HUES6 (cell line): ENCODE measurements around the gene ENOX1.

Source experiments
- H3K27ac ChIP-seq: 2 replicates; pipeline ENCODE4 v1.7.0; 2013; ENCODE audit warnings: low read depth, mild to moderate bottlenecking, low read length, inconsistent platforms
- H3K27me3 ChIP-seq: 2 replicates; pipeline ENCODE4 v1.6.1; 2013; ENCODE audit warnings: low read length; ENCODE audit not compliant: control insufficient read depth, insufficient read depth
- H3K36me3 ChIP-seq: 2 replicates; pipeline ENCODE4 v1.6.1; 2013; ENCODE audit warnings: low read length; ENCODE audit not compliant: control insufficient read depth, insufficient read depth
- H3K4me1 ChIP-seq: 2 replicates; pipeline ENCODE4 v1.6.1; 2013; ENCODE audit warnings: low read length; ENCODE audit not compliant: control insufficient read depth, insufficient read depth
- H3K4me3 ChIP-seq: 2 replicates; pipeline ENCODE4 v1.5.1; 2013; ENCODE audit warnings: low read depth, low read length
- H3K9ac ChIP-seq: one replicate; pipeline ENCODE4 v1.6.1; 2013; ENCODE audit warnings: mild to moderate bottlenecking, low read length
- H3K9me3 ChIP-seq: 2 replicates; pipeline ENCODE4 v1.6.1; 2013; ENCODE audit warnings: low read depth, low read length; ENCODE audit not compliant: control insufficient read depth, insufficient read depth

ENOX1 gene

DNA sequence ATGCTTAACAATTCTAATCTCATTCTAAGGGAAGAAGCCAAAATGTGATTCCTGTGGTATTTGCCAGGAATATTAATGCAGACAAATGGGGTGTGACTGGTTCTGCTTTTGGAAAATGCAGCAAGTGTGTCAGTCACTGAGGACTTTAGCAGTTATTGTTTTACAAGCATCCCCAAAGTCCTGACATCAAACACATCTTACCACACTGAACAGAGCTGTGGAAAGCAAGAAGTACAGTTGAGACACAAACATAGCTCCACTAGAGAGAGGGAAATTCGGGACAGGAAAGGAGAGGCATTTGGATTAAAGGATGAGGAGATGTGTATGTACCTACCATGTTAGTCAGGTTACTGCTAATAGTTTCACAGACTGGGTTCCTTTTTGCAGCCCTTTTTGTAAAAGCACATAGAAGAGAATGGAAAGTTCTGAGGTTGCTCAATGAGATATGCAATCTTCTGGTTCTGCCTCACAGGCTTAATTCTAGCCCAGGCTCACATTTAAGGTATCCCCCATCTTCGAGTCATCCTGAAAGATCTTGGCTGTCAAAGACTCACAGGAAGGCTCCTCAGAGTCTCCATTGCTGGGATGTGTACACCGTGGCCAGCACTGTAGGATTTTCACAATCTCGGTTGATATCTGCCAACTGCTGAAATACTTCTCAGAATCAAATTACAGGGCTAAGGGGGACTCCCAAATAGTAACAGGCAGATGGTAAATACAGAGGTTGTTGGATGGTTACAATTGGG, 446.8 kb downstream of the ENOX1 start:
- H3K36me3 ChIP-seq = no peaks in the 10 kb centered on the region
- H3K4me1 ChIP-seq = no peaks in the 10 kb centered on the region
- H3K4me3 ChIP-seq = no peak overlapping the region
- no peaks in the 10 kb centered on the region for H3K9me3 ChIP-seq
- H3K27me3 ChIP-seq = no peaks in the 10 kb centered on the region
- H3K27ac ChIP-seq = no peak overlapping the region
- H3K9ac ChIP-seq = no peak overlapping the region

DNA sequence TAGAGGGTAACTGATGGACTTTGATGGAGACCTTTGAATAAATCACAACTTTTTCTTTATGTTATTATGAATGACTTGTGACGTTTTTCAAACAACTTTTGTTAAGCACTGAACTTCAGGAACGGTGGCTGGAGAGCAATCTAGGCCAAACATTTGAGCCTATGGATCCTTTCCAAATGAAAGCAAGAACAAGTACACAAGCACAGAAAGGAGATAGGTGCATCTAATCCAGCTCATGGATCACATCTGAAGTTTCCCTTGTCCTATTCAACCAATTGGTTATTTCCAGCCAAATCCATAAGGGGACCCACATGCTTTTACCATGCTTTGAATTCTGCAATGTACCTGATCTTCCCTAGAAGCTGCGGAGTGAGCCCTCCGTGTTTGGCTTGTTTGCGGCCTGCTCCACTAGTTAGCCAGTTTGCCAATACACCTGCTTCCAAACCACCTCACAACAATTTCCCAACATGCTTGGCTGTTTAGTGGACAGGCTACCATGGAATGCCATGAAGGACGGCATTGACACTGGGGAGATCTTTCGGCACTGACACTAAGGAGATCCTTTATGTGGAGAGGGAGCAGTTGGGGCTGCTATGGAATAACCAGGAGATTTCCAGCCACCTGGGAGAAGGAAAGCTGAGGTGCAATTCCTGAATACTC, 447.5 kb downstream of the ENOX1 start:
- Histone ChIP-seq H3K27me3 (no peaks in the 10 kb centered on the region), H3K9me3 (no peaks in the 10 kb centered on the region), H3K27ac (no peak overlapping the region), H3K36me3 (no peaks in the 10 kb centered on the region), H3K9ac (no peak overlapping the region), H3K4me1 (no peaks in the 10 kb centered on the region), H3K4me3 (no peak overlapping the region)

- no peak overlapping the region for H3K4me3 ChIP-seq
- H3K36me3 ChIP-seq = no peaks in the 10 kb centered on the region
- H3K4me1 ChIP-seq = peaks cover 11% of the 10 kb centered on the region; the same call in 1 of the 2 replicates
- no peak overlapping the region for H3K9ac ChIP-seq
- H3K9me3 ChIP-seq = no peaks in the 10 kb centered on the region
- no peak overlapping the region for H3K27ac ChIP-seq
- no peaks in the 10 kb centered on the region for H3K27me3 ChIP-seq
These were observed 451.0 kb downstream of the ENOX1 start for GRCh38 chr13:43335764-43336163.

DNA sequence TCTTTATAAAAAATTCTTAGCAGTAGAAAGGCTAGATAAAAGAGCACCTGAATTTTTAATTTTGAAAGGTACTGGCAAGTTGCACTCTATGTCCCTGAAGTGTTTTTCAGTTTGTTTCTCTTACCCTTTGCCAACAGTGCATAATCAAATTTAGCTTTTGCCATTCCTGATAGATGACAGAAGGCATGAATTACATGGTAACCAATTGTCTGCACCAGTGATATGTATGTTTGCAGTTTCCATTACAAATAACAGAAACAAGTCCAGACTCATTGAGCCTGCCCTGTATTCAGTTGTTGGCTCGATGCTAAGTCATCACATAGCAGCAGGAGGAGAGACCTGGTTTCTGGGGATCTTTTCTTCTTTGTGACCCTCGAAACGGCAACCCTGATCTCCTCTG, 453.6 kb downstream of the ENOX1 start:
- Histone ChIP-seq H3K36me3 (no peaks in the 10 kb centered on the region), H3K27ac (no peak overlapping the region), H3K4me3 (no peak overlapping the region), H3K27me3 (no peaks in the 10 kb centered on the region), H3K9me3 (no peaks in the 10 kb centered on the region), H3K4me1 (peaks cover 19% of the 10 kb centered on the region), H3K9ac (no peak overlapping the region)

GRCh38 chr13:43331672-43332071, 455.1 kb downstream of the ENOX1 start:
- no peaks in the 10 kb centered on the region for H3K9me3 ChIP-seq
- H3K36me3 ChIP-seq = no peaks in the 10 kb centered on the region
- H3K27me3 ChIP-seq = no peaks in the 10 kb centered on the region
- no peak overlapping the region for H3K9ac ChIP-seq
- H3K27ac ChIP-seq = no peak overlapping the region
- no peak overlapping the region for H3K4me3 ChIP-seq
- H3K4me1 ChIP-seq = peaks cover 19% of the 10 kb centered on the region

- Histone ChIP-seq H3K4me3 (no peak overlapping the region), H3K9ac (no peak overlapping the region), H3K4me1 (peaks cover 19% of the 10 kb centered on the region), H3K27ac (no peak overlapping the region), H3K36me3 (no peaks in the 10 kb centered on the region), H3K27me3 (no peaks in the 10 kb centered on the region), H3K9me3 (no peaks in the 10 kb centered on the region)
These were observed 457.1 kb downstream of the ENOX1 start for GRCh38 chr13:43329702-43330101.

DNA sequence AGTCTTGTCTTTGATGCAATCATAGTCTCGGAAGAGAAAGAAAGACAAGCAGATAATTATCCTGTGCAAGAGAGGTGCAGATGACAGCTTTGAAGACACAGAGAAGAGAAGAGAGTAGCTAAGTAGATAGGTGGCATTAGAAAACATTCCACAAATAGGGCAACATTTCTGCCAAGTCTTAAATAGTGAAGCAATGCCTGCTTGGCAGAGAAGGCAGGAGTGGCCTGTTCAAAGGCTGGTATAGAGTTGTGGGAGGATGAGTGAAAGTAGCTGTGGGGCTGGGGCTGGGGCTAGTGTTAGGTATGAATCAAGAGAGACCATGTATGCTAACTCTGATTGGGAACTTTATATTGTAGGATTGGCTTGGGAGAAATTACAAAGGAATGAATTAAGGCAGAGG, 457.9 kb downstream of the ENOX1 start:
- Histone ChIP-seq H3K27ac (no peak overlapping the region), H3K9ac (no peak overlapping the region), H3K4me1 (peaks cover 19% of the 10 kb centered on the region), H3K9me3 (no peaks in the 10 kb centered on the region), H3K4me3 (no peak overlapping the region), H3K27me3 (no peaks in the 10 kb centered on the region), H3K36me3 (no peaks in the 10 kb centered on the region)

- no peaks in the 10 kb centered on the region for H3K36me3 ChIP-seq
- no peaks in the 10 kb centered on the region for H3K9me3 ChIP-seq
- peaks cover 11% of the 10 kb centered on the region for H3K4me1 ChIP-seq
- no peaks in the 10 kb centered on the region for H3K27me3 ChIP-seq
- no peak overlapping the region for H3K27ac ChIP-seq
- no peak overlapping the region for H3K4me3 ChIP-seq
- H3K9ac ChIP-seq = no peak overlapping the region
These were observed 460.7 kb downstream of the ENOX1 start for GRCh38 chr13:43326100-43326499.

DNA sequence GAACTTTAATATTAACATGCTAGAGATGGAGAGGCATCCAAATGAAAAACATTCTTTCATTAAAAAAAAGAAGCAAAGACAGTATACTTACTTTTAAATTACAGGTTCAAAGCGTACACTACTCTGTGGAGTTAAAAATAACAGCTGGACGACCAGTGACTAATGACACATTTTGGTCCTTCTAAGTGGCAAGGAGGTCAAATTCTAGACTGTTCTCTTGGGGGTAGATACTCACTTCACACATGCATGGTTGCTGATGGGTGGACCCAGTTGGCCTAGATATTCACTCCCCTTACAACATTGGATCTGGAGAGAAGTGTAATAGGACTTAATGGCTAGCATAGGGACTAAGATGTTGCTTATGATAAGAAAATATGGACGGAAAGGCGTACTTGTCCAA, 461.1 kb downstream of the ENOX1 start:
- Histone ChIP-seq H3K36me3 (no peaks in the 10 kb centered on the region), H3K9me3 (no peaks in the 10 kb centered on the region), H3K27me3 (no peaks in the 10 kb centered on the region), H3K9ac (no peak overlapping the region), H3K4me3 (no peak overlapping the region), H3K27ac (no peak overlapping the region), H3K4me1 (peaks cover 7% of the 10 kb centered on the region)

DNA sequence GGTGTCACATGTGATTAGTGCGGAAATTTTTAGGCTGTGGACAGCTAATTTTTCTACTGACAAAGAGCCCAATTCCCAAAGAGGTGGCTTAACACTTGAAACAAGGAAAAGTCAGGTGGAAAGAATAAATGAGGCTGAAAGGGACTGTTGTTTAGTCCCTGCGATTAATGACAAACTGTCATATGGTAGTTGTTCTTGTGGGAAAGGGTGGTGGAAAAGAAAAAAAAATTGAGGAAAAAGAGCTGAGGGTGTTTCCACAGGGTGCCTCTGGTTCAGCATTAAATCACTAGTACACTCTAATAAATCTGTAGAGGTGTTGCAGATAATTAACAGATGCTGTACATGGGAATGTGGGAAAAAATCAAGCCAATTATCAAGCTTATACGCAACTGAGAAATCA, 462.6 kb downstream of the ENOX1 start:
- H3K4me3 ChIP-seq = no peak overlapping the region
- H3K9me3 ChIP-seq = no peaks in the 10 kb centered on the region
- no peaks in the 10 kb centered on the region for H3K27me3 ChIP-seq
- peaks cover 14% of the 10 kb centered on the region for H3K4me1 ChIP-seq
- no peak overlapping the region for H3K9ac ChIP-seq
- H3K36me3 ChIP-seq = no peaks in the 10 kb centered on the region
- no peak overlapping the region for H3K27ac ChIP-seq

DNA sequence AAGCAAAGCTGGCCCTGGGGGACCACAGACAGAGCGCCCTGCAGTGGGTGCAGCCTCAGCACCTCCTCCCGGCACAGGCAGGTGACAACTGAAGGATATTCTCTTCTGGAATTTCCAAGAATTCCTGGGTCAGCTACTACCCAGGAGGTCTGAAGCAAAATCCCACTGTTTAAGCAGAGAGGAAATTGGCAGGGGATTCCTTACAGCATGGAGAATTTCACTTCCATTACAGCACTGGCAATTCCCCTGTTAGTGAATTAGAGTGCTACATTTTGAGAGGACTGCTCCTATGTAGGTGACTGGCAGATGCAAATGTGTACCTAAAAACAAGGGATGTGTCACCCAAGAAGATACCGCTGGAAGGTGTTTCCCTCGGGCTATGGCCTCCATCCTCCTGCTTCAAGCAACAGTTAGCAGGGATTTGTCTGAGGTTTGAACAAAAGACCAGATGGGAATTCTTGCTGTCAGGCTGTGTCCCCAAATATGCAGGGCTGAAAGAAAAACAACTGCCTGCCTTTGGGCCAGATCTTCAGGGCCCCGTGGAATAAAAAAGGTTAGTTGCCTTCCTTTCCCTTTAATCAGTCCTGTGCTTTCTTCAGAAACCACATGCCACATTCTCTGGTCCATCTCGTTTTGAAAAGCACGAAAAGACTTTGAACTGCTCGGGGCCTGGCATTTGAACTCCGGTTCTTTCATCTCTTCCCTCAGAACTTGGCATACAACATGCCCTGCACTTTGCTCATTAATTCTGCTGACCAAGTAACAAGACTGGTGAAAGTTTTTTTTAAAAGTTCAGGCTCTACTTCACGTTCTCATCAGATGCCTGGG, 466.9 kb downstream of the ENOX1 start:
- Histone ChIP-seq H3K9me3 (no peaks in the 10 kb centered on the region), H3K9ac (no peak overlapping the region), H3K4me1 (peaks cover 41% of the 10 kb centered on the region), H3K27ac (no peak overlapping the region), H3K27me3 (no peaks in the 10 kb centered on the region), H3K36me3 (no peaks in the 10 kb centered on the region), H3K4me3 (no peak overlapping the region)
